IPS DF 6.9 (cell line): ENCODE results near the gene FLAD1.

Experiments used
- DNase-seq: peaks from one replicate; pipeline ENCODE4 v3.0.0-alpha.2; 2013; ENCODE audit warnings: low read depth, low spot score
- H3K27ac ChIP-seq: one replicate; pipeline ENCODE4 v1.5.1; 2013; ENCODE audit warnings: low read length, control low read depth
- H3K27me3 ChIP-seq: 2 replicates; pipeline ENCODE4 v1.6.1; 2013; ENCODE audit warnings: mild to moderate bottlenecking, low read length; ENCODE audit not compliant: control insufficient read depth, insufficient read depth
- H3K36me3 ChIP-seq: 2 replicates; pipeline ENCODE4 v1.6.1; 2013; ENCODE audit warnings: low read length; ENCODE audit not compliant: control insufficient read depth, insufficient read depth
- H3K4me1 ChIP-seq: 2 replicates; pipeline ENCODE4 v1.6.1; 2013; ENCODE audit warnings: low read length; ENCODE audit not compliant: control insufficient read depth, insufficient read depth
- H3K4me3 ChIP-seq: 2 replicates; pipeline ENCODE4 v1.5.1; 2013; ENCODE audit warnings: mild to moderate bottlenecking, low read length
- H3K9me3 ChIP-seq: 2 replicates; pipeline ENCODE4 v1.6.1; 2013; ENCODE audit warnings: low read length, inconsistent platforms; ENCODE audit not compliant: control insufficient read depth, insufficient read depth
- WGBS: extraction: QIAGEN DNeasy Blood & Tissue Kit; methylation state at CpG from one replicate; pipeline ENCODE4 v1.1.7; 2013; ENCODE audit warnings: mixed read lengths, missing lambda C conversion rate; ENCODE audit not compliant: insufficient read length, insufficient coverage; 5-methylcytosine and 5-hydroxymethylcytosine counted together

Gene FLAD1

GRCh38 chr1:154982897-154983648 is at the start of gene FLAD1:
Gene FLAD1 (plus strand): TSS chr1:154983344. CDS start chr1:154983695, 351 bp downstream.
- no peaks in the 10 kb centered on the region for H3K4me1 ChIP-seq
- no peak within 1 kb of the TSS for H3K27ac ChIP-seq
- H3K9me3 ChIP-seq = no peaks in the 10 kb centered on the region
- peaks cover 9% of the 10 kb centered on the region for H3K36me3 ChIP-seq
- WGBS = no CpG with 5 or more reads among the region's 26 CpGs
- H3K27me3 ChIP-seq = no peaks in the 10 kb centered on the region
- H3K4me3 ChIP-seq = peak within 1 kb of the TSS; percentile 88
- DNase-seq = peak; percentile 100

DNA sequence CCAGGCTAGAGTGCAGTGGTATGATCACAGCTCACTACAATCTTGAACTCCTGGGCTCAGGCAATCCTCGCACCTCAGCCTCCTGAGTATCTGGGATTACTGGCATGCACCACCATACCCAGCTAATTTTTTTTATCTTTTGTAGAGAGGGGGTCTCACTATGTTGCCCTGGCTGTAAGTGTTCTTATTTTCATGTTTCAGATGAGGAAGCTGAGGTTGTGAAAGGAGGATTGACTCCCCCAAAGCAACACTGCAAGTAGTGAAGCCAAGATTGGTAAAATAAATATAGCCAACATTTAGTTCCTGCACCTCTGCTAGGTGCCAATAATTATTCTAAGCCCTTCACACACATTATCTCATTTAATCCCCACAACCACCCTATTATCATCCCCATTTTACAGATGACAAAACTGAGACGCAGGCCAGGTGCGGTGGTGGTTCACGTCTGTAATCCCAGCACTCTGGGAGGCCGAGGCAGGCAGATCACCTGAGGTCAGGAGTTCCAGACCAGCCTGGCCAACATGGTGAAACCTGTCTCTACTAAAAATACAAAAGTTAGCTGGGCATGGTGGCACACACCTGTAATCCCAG is 48.7 kb upstream of the FLAD1 start:
- DNase-seq = no peak
- no CpG with 5 or more reads among the region's 5 CpGs for WGBS
- Histone ChIP-seq H3K27me3 (no peaks in the 10 kb centered on the region), H3K4me3 (no peak overlapping the region), H3K27ac (no peak overlapping the region), H3K4me1 (no peaks in the 10 kb centered on the region), H3K9me3 (no peaks in the 10 kb centered on the region), H3K36me3 (no peaks in the 10 kb centered on the region)

DNA sequence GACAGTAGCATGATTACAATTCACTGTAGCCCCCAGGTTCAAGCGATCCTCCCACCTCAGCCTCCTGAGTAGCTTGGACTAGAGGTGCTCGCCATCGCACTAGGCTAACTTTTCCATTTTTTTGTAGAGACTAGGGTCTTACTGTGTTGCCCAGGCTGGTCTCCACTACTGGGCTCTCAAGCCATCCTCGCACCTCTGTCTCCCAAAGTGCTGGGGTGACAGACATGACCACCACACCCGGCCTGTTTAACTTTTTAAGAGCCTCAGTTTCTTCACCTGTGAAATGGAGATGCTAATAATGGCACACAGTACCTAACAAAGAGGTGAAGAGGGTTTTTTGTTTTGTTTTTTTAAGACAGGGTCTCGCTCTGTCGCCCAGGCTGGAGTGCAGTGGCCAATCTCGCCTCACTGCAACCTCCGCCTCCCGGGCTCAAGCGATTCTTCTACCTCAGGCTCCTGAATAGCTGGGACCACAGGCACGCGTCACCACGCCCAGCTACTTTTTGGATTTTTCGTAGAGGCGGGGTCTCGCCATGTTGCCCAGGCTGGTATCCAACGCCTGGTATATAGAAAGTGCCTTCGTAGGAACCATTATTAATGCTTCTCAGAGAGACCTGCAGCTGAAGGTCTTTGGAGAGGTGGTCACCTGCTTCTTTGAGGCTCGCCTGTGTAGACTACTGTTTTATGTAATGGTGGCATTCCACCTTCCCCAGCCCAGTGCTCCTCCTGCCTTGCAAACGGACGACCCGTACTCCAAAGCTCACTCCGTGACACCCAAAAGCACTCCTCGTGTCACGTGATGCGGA is 47.2 kb upstream of the FLAD1 start:
- no peaks in the 10 kb centered on the region for H3K36me3 ChIP-seq
- H3K27ac ChIP-seq = no peak overlapping the region
- no peaks in the 10 kb centered on the region for H3K9me3 ChIP-seq
- DNase-seq = no peak
- no peaks in the 10 kb centered on the region for H3K27me3 ChIP-seq
- WGBS = no CpG with 5 or more reads among the region's 27 CpGs
- H3K4me3 ChIP-seq = peak overlapping the region; percentile 62; the same call in 1 of the 2 replicates
- H3K4me1 ChIP-seq = peaks cover 1% of the 10 kb centered on the region; the same call in 1 of the 2 replicates

GRCh38 chr1:154936555-154937084 is 46.5 kb upstream of the FLAD1 start, which contains the start of gene PMVK:
Gene PMVK (minus strand): TSS chr1:154936719. CDS start chr1:154936685, 34 bp downstream.
- Histone ChIP-seq H3K4me1 (peaks cover 6% of the 10 kb centered on the region; the same call in 1 of the 2 replicates), H3K9me3 (no peaks in the 10 kb centered on the region), H3K4me3 (peak within 1 kb of the TSS; percentile 62; the same call in 1 of the 2 replicates), H3K36me3 (no peaks in the 10 kb centered on the region), H3K27me3 (no peaks in the 10 kb centered on the region), H3K27ac (no peak within 1 kb of the TSS)
- WGBS = no CpG with 5 or more reads among the region's 45 CpGs
- DNase-seq = no peak

DNA sequence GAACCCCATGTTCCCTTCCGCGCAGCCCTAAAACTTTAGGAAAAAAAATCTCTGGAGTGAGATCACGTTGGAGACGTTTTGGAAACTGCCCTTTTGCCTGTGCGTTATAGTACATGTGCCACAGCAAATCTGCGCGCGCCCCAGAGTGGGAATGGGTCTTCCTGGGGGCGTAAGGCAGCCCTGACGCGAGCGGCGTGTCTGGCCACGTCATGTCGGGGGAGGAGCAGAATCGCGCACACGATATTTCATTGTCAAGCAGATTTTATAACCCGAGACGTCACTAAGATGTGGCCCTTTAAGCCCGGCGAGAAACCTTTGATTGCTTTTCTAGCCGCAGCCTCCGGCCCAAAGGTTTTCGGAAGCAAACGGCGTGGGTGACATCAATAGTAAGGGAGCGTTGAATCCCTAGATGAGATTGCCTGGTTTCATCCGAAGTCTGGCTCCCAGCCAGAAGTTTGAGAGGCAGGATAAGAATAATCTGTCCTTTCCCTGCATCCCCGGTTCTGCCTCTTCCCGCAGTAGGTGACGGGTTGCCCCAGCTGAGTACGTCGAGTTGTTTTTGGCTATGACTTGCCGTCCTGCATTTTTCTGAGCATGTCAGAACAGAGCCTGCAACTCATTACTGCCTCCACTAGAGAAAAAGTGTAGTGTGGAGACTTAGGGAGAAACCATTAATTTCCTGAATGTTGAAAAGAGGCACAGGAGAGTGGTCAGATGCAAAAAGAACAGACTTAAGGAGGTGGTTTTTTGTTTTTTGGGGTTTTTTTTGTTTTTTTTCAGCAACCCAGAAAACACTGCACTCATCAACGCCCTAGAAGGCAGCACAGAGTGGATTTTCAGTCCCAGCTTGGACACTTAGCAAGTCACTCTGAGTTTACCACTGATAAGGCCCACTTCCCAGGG is 45.8 kb upstream of the FLAD1 start:
- Histone ChIP-seq H3K9me3 (no peaks in the 10 kb centered on the region), H3K4me1 (peaks cover 6% of the 10 kb centered on the region; the same call in 1 of the 2 replicates), H3K36me3 (no peaks in the 10 kb centered on the region), H3K27ac (no peak overlapping the region), H3K27me3 (no peaks in the 10 kb centered on the region), H3K4me3 (peak overlapping the region; percentile 62; the same call in 1 of the 2 replicates)
- no CpG with 5 or more reads among the region's 36 CpGs for WGBS
- DNase-seq = no peak

GRCh38 chr1:154937988-154938386 is 45.2 kb upstream of the FLAD1 start:
- WGBS = no CpG with 5 or more reads among the region's 8 CpGs
- H3K4me1 ChIP-seq = peaks cover 6% of the 10 kb centered on the region; the same call in 1 of the 2 replicates
- no peak for DNase-seq
- H3K27ac ChIP-seq = no peak overlapping the region
- no peak overlapping the region for H3K4me3 ChIP-seq
- no peaks in the 10 kb centered on the region for H3K9me3 ChIP-seq
- no peaks in the 10 kb centered on the region for H3K27me3 ChIP-seq
- H3K36me3 ChIP-seq = no peaks in the 10 kb centered on the region

DNA sequence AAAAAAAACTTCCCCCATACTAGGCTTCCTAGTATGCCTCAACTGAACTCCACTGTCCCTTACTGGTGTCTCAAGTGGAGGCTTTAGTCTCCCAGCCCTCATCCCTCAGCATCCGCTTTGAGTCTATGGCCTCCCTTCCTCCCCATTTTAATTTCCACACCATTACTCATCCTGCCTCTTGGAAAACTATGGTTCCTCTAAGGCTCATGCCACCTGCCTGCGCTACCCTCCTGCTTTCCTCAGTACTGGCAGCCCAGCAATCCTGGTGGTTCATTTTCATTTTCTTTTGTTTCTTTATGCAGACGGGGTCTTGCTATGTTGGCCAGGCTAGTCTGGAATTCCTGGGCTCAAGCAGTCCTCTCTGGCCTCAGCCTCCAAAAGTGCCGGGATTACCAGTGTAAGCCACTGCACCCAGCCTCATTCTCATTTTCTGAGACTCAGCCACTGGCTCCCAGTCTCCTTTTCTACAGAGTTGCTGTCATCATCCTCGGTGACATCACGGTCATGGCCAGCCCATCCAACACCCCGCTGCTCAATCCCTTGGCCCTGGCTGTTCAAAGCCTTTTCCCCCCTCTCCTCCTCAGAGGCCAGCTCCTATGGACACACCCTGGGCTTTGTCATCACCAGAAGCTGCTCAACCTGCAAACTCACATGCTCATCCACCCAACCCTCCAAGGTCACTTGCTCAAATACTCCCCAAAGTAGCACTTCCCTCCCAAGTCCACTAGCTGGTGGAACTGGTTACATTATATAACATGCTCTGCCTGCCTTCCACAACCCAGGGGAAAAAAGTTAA is 44.3 kb upstream of the FLAD1 start:
- Histone ChIP-seq H3K9me3 (no peaks in the 10 kb centered on the region), H3K4me1 (peaks cover 6% of the 10 kb centered on the region; the same call in 1 of the 2 replicates), H3K36me3 (no peaks in the 10 kb centered on the region), H3K4me3 (no peak overlapping the region), H3K27ac (no peak overlapping the region), H3K27me3 (no peaks in the 10 kb centered on the region)
- DNase-seq = no peak
- WGBS = no CpG with 5 or more reads among the region's 7 CpGs

- DNase-seq = no peak
- Histone ChIP-seq H3K27me3 (no peaks in the 10 kb centered on the region), H3K4me1 (peaks cover 6% of the 10 kb centered on the region), H3K4me3 (no peak overlapping the region), H3K27ac (no peak overlapping the region), H3K9me3 (no peaks in the 10 kb centered on the region), H3K36me3 (no peaks in the 10 kb centered on the region)
- no CpG with 5 or more reads among the region's 1 CpG for WGBS
Measured at GRCh38 chr1:154940213-154940560, 43.0 kb upstream of the FLAD1 start.

GRCh38 chr1:154940651-154941194 is 42.4 kb upstream of the FLAD1 start:
- DNase-seq = no peak
- no peak overlapping the region for H3K27ac ChIP-seq
- H3K4me3 ChIP-seq = no peak overlapping the region
- H3K4me1 ChIP-seq = peaks cover 6% of the 10 kb centered on the region
- H3K9me3 ChIP-seq = no peaks in the 10 kb centered on the region
- WGBS = no CpG with 5 or more reads among the region's 8 CpGs
- no peaks in the 10 kb centered on the region for H3K36me3 ChIP-seq
- no peaks in the 10 kb centered on the region for H3K27me3 ChIP-seq
